Ovary (tissue), 3 donors: ENCODE measurements around the gene RYR3.

Experiments
- CTCF ChIP-seq, 3 donors: fragments of 450-650 bp in 2 of 3; fragments of 200-600 bp in 1 of 3; IDR thresholded peaks; one replicate each; pipeline versions ENCODE4 v1.5.1 to v1.8.0; 2016 to 2022; ENCODE audit warnings: antibody characterized with exemption in 3 of 3, mild to moderate bottlenecking in 1 of 3
- EP300 ChIP-seq: sonication (generic); formaldehyde crosslinking; IDR thresholded peaks from one replicate; pipeline ENCODE4 v1.6.1; 2017; ENCODE audit warnings: antibody characterized with exemption
- POLR2A ChIP-seq: fragments of 450-650 bp; IDR thresholded peaks from one replicate; pipeline ENCODE4 v1.6.1; 2017; ENCODE audit warnings: antibody characterized with exemption, mild to moderate bottlenecking, moderate library complexity
- donor health status: DM: no; HTN: no; CAD: no.

GRCh38 chr15:33913459-33913858 lies 602.7 kb downstream of the RYR3 start:
- TF ChIP-seq CTCF (IDR thresholded peaks at IDR 0.05) (no peak), POLR2A (no peak), EP300 (no peak)
